ENCODE data around the gene CACNB1. TPM values are rescaled to one million over a fixed set of nuclear protein-coding genes. Genes with fewer than 3 reads are reported as not detected.
A peak's percentile ranks its signal among the peaks of the same experiment; 100 is the strongest.

Gene CACNB1
- total RNA-seq, 6 donors from 2014 or later, result 28.8 to 149 (median 34.0) TPM

GRCh38 chr17:39143552-39144093, 53.8 kb downstream of the CACNB1 start:
- TF ChIP-seq EP300 (IDR thresholded peaks at IDR 0.05) (no peak), POLR2AphosphoS5 (IDR thresholded peaks at IDR 0.05) (no peak), POLR2A (IDR thresholded peaks at IDR 0.05) (no peak)
- TF ChIP-seq, protein P1, sequence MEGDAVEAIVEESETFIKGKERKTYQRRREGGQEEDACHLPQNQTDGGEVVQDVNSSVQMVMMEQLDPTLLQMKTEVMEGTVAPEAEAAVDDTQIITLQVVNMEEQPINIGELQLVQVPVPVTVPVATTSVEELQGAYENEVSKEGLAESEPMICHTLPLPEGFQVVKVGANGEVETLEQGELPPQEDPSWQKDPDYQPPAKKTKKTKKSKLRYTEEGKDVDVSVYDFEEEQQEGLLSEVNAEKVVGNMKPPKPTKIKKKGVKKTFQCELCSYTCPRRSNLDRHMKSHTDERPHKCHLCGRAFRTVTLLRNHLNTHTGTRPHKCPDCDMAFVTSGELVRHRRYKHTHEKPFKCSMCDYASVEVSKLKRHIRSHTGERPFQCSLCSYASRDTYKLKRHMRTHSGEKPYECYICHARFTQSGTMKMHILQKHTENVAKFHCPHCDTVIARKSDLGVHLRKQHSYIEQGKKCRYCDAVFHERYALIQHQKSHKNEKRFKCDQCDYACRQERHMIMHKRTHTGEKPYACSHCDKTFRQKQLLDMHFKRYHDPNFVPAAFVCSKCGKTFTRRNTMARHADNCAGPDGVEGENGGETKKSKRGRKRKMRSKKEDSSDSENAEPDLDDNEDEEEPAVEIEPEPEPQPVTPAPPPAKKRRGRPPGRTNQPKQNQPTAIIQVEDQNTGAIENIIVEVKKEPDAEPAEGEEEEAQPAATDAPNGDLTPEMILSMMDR (IDR thresholded peaks at IDR 0.05), result no peak
- Histone ChIP-seq H3K4me3 (no peak overlapping the region), H3K9me3 (no peaks in the 10 kb centered on the region), H3K27me3 (no peaks in the 10 kb centered on the region), H3K36me3 (no peaks in the 10 kb centered on the region), H3K27ac (peak overlapping the region in 3 of 4 donors; percentile 15 to 30 (median 27)), H3K4me1 (peaks cover 0 to 9% (median 2%) of the 10 kb centered on the region in 4 donors)
- 85 to 89% methylated on average over 5 to 7 of the region's 7 CpGs for WGBS, 2 donors
- DNase-seq (no peak), ATAC-seq (ENCODE audit: low FRiP score in 2 of 2) (peak; percentile 11 to 79)

GRCh38 chr17:39141915-39142664, 55.4 kb downstream of the CACNB1 start:
- 79 to 82% methylated on average over 11 of the region's 11 CpGs for WGBS, 2 donors
- TF ChIP-seq POLR2A (IDR thresholded peaks at IDR 0.05) (no peak), POLR2AphosphoS5 (IDR thresholded peaks at IDR 0.05) (no peak)

GRCh38 chr17:39141294-39141693, 56.2 kb downstream of the CACNB1 start:
- Histone ChIP-seq H3K27me3 (no peaks in the 10 kb centered on the region), H3K4me1 (peaks cover 0 to 9% (median 2%) of the 10 kb centered on the region in 4 donors), H3K27ac (no peak overlapping the region), H3K9me3 (no peaks in the 10 kb centered on the region), H3K4me3 (no peak overlapping the region), H3K36me3 (no peaks in the 10 kb centered on the region)
- TF ChIP-seq POLR2AphosphoS5 (IDR thresholded peaks at IDR 0.05) (no peak), EP300 (IDR thresholded peaks at IDR 0.05) (no peak), POLR2A (IDR thresholded peaks at IDR 0.05) (no peak)
- TF ChIP-seq, protein P1 (IDR thresholded peaks at IDR 0.05), result no peak
- 94 to 97% methylated on average over 5 of the region's 5 CpGs for WGBS, 2 donors
- no peak for ATAC-seq (ENCODE audit: low FRiP score in 2 of 2)
- no peak for DNase-seq

More at GRCh38 chr17:39141915-39142664, 55.4 kb downstream of the CACNB1 start:
- Histone ChIP-seq H3K4me3 (no peak overlapping the region), H3K27ac (no peak overlapping the region), H3K9me3 (no peaks in the 10 kb centered on the region), H3K36me3 (no peaks in the 10 kb centered on the region), H3K27me3 (no peaks in the 10 kb centered on the region), H3K4me1 (peaks cover 0 to 9% (median 2%) of the 10 kb centered on the region in 4 donors)
- DNase-seq (no peak), ATAC-seq (ENCODE audit: low FRiP score in 2 of 2) (no peak)

DNA sequence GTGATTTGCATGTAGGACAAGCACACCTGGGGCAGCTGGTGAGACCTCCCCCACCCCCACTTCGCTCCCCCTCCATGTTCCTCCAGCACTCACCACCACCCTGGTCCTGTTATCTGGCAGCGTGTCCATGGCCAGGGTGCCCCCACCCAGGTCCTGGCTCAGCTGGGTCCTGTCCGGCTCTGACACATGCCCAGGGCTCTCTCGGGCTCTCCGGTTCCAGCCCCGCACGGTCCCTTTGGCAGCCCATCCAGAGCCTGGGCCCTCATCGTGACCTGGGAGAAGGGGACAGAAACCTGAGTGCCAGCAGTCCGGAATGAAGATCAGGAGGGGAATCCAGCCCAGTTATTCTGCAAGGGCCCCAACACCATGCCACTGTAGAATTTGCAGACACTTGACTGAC, 57.9 kb downstream of the CACNB1 start:
- no peak overlapping the region for H3K27ac ChIP-seq
- WGBS, 2 donors, result 87 to 100% methylated on average over 1 to 9 of the region's 9 CpGs

DNA sequence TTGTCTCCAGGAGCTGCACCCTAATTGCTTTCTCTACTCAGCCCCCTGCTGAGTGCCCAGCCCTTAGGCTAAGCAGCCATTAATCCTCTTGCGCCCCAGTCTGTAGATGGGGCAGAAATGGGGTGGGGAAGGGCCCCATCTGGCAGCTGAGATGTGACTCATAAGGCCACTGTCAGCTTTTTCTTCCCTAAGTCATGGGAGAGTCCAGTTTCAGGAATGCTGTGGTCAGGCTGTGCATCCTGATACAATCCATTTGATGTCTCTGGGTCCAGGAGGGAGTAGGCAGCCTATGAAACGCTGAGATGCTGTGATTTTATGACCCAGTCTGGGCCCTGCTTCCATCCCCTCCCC, 58.3 kb downstream of the CACNB1 start:
- DNase-seq (no peak), ATAC-seq (ENCODE audit: low FRiP score in 2 of 2) (peak in 1 of 2 donors; percentile 66)
- TF ChIP-seq, protein P1 (IDR thresholded peaks at IDR 0.05), result no peak
- no peak for TF ChIP-seq POLR2AphosphoS5 (IDR thresholded peaks at IDR 0.05)
- no peak for TF ChIP-seq EP300 (IDR thresholded peaks at IDR 0.05)
- no peak for TF ChIP-seq POLR2A (IDR thresholded peaks at IDR 0.05)
- Histone ChIP-seq H3K4me3 (no peak overlapping the region), H3K27ac (no peak overlapping the region), H3K27me3 (no peaks in the 10 kb centered on the region), H3K4me1 (peaks cover 0 to under 1% (median 0%) of the 10 kb centered on the region in 4 donors), H3K36me3 (no peaks in the 10 kb centered on the region), H3K9me3 (no peaks in the 10 kb centered on the region)
- 80 to 88% methylated on average over 1 to 2 of the region's 2 CpGs for WGBS, 2 donors

More for the DNA sequence above, 57.9 kb downstream of the CACNB1 start:
- H3K4me1 ChIP-seq, result peaks cover 0 to 5% (median 0%) of the 10 kb centered on the region in 4 donors
- DNase-seq, result no peak
- H3K9me3 ChIP-seq, result no peaks in the 10 kb centered on the region
- TF ChIP-seq EP300 (IDR thresholded peaks at IDR 0.05) (no peak), POLR2AphosphoS5 (IDR thresholded peaks at IDR 0.05) (no peak), POLR2A (IDR thresholded peaks at IDR 0.05) (no peak)
- TF ChIP-seq, protein P1 (IDR thresholded peaks at IDR 0.05), result no peak
- ATAC-seq (ENCODE audit: low FRiP score in 2 of 2), result no peak
- H3K36me3 ChIP-seq, result no peaks in the 10 kb centered on the region
- no peaks in the 10 kb centered on the region for H3K27me3 ChIP-seq
- H3K4me3 ChIP-seq, result no peak overlapping the region
